ENCODE data around the gene SLC38A5.
A peak's percentile ranks its signal among the peaks of the same experiment; 100 is the strongest.

SLC38A5 gene

GRCh38 chrX:48476919-48477318 is 6.9 kb upstream of the SLC38A5 start:
- H3K27me3 ChIP-seq (replicated peaks; ENCODE audit: control insufficient read depth, insufficient read depth, low read length), result no peaks in the 10 kb centered on the region
- peaks cover 4% of the 10 kb centered on the region for H3K36me3 ChIP-seq (ENCODE audit: control insufficient read depth, insufficient read depth, low read length)
- no peak for DNase-seq (ENCODE audit: extremely low read depth, insufficient read length)
- TF ChIP-seq CTCF (IDR thresholded peaks at IDR 0.05; ENCODE audit: insufficient read depth, low read length, poor library complexity, severe bottlenecking), result no peak
- peak overlapping the region; percentile 85 for H3K4me3 ChIP-seq (replicated peaks; ENCODE audit: low read depth, low read length)

- H3K4me3 ChIP-seq (replicated peaks; ENCODE audit: low read depth, low read length), result peak within 1 kb of the TSS; percentile 85
- no peak for TF ChIP-seq CTCF (IDR thresholded peaks at IDR 0.05; ENCODE audit: insufficient read depth, low read length, poor library complexity, severe bottlenecking)
- H3K27me3 ChIP-seq (replicated peaks; ENCODE audit: control insufficient read depth, insufficient read depth, low read length), result no peaks in the 10 kb centered on the region
- H3K36me3 ChIP-seq (ENCODE audit: control insufficient read depth, insufficient read depth, low read length), result peaks cover 4% of the 10 kb centered on the region
- peak; percentile 91 for DNase-seq (ENCODE audit: extremely low read depth, insufficient read length)
These were observed 5.9 kb upstream of the SLC38A5 start, which contains the start of gene FTSJ1 for GRCh38 chrX:48475774-48476577. Gene FTSJ1, plus strand, starts transcription at chrX:48476199. Its CDS starts 1,849 bp downstream, at chrX:48478048.

GRCh38 chrX:48475296-48475695 is 5.2 kb upstream of the SLC38A5 start:
- no peak for DNase-seq (ENCODE audit: extremely low read depth, insufficient read length)
- Histone ChIP-seq H3K36me3 (ENCODE audit: control insufficient read depth, insufficient read depth, low read length) (peaks cover 4% of the 10 kb centered on the region), H3K4me3 (replicated peaks; ENCODE audit: low read depth, low read length) (peak overlapping the region; percentile 85), H3K27me3 (replicated peaks; ENCODE audit: control insufficient read depth, insufficient read depth, low read length) (no peaks in the 10 kb centered on the region)
- no peak for TF ChIP-seq CTCF (IDR thresholded peaks at IDR 0.05; ENCODE audit: insufficient read depth, low read length, poor library complexity, severe bottlenecking)

- no peak for TF ChIP-seq CTCF (IDR thresholded peaks at IDR 0.05; ENCODE audit: insufficient read depth, low read length, poor library complexity, severe bottlenecking)
- DNase-seq (ENCODE audit: extremely low read depth, insufficient read length), result no peak
- H3K27me3 ChIP-seq (replicated peaks; ENCODE audit: control insufficient read depth, insufficient read depth, low read length), result no peaks in the 10 kb centered on the region
- peaks cover 4% of the 10 kb centered on the region for H3K36me3 ChIP-seq (ENCODE audit: control insufficient read depth, insufficient read depth, low read length)
- no peak overlapping the region for H3K4me3 ChIP-seq (replicated peaks; ENCODE audit: low read depth, low read length)
These were observed 4.5 kb upstream of the SLC38A5 start for GRCh38 chrX:48474581-48474980.

- Histone ChIP-seq H3K27me3 (replicated peaks; ENCODE audit: control insufficient read depth, insufficient read depth, low read length) (no peaks in the 10 kb centered on the region), H3K4me3 (replicated peaks; ENCODE audit: low read depth, low read length) (no peak overlapping the region)
- DNase-seq (ENCODE audit: extremely low read depth, insufficient read length), result no peak
These were observed 4.1 kb upstream of the SLC38A5 start for GRCh38 chrX:48474127-48474526.

More at GRCh38 chrX:48474127-48474526, 4.1 kb upstream of the SLC38A5 start:
- H3K36me3 ChIP-seq (ENCODE audit: control insufficient read depth, insufficient read depth, low read length), result peaks cover 4% of the 10 kb centered on the region
- TF ChIP-seq CTCF (IDR thresholded peaks at IDR 0.05; ENCODE audit: insufficient read depth, low read length, poor library complexity, severe bottlenecking), result peak; percentile 45

All from GM06990 (cell line).